Activated CD4-positive, alpha-beta T cell treated with anti-CD3 and anti-CD28 coated beads, Interleukin-10, Interleukin-2, amounts not matched to agents 100 ng/mL and 50 ng/mL, durations not matched to agents 16 hours and 8 hours (primary cell): ENCODE results near the gene IL5.
A peak's percentile ranks its signal among the peaks of the same experiment; 100 is the strongest.

Source experiments
- DNase-seq: peaks from one replicate; pipeline ENCODE4 v3.0.0-alpha.2; 2020

Gene IL5

DNA sequence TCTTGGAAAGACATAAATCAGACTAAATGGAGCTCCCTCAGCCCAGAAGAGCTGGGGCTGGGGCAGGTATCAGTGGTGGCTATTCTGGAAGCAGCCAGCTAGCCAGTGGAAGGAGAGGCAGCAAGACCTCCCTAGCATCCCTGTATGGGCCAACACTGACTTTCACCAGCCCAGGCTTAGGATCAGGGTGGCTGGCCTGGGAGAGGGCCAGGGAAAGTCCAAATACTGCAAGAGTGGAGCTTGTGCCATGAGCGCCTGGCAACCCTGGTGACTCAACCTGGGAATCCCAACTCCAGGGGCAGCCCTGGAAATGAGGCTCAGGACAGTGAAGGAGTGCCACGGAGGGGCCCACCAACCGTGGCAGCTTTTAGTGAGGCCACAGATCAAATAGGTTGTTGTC lies 45.2 kb downstream of the IL5 start:
- DNase-seq: no peak

DNA sequence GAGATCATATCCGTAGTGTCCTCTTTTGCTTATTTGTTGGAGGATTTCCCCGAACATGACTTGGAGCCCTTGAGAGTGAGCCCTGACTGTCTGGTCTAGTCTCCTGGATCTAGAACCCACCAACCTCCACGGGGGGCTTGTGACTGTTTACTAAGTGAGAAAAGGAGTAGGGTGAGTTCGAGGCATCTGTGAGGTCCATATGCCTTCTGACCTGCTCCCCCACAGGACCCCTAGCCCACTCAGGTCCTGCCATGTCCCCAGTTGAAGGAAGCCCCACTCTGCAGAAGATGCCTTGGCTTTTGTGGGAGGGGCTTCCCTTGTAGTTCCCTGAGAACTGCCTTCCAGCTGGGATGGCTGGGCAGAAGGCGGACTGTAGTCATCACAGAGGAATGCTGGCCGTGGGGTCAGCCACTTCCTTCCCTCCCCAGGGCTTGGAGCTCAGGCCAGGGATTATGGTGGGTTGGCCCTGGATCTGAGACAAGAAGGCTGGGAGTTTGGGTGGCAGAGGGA lies 45.8 kb downstream of the IL5 start:
- DNase-seq: no peak

DNA sequence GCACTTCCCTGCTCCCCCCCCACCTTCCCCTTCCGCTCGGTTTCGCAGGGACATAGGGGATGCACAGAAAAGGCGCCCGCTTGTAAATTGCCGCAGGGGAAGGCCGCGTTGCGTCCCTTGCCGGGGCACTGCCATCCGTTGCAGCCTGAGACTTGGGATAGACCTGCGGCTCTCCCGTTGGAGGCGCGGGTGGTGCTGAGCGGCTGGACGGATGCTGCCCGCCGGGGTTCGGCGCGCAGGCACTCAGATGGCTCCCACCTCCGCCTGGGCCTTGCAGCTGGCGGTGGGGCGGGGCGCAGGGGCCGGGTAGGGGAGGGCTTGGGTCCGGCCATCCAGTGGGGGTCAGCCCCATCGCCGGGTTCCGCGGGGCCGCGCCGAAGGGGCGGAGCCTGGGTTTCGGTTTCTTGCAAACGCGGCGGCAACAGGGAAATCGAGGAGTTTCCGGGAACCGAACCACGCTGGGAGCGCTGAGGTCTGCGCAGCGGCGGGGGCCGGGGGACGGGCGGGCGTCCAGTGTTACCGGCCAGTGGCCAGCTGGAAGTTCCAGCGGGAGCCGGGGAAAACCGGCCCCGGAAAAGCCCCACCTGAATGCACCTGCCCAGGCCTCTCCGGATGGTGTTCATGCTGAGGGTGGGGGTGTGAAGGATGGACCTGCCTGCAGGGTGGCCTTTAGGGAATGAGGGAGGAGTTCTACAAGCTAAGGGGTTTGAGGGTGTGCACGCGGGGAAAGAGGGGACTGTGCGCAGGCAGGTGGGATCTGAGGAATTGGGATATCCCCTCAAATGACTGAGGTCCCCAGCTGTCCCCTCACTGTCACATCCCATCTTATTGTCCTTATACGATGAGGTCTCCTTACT lies 46.5 kb downstream of the IL5 start:
- DNase-seq: peak; percentile 86

DNA sequence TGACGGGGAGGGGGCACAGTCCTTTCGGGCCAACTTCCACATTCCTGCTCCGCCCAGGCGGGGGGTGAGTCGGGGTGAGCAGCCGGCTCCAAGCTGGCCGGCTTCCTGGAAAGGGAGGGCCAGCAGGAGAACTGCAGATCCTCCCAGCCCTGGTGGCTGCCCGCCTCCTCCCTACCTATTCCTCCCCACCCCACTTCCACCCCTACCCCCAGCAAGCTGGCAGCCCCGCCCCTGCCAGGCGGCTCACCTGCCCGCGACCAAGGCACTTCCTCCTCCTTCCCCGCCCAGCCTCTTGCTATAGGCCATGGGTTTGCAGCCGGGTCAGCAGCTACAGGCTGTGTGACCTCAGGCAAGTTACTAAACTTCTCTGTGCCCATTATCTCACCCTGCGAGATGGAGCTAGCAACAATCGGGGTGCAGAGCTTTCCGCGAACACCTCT lies 47.1 kb downstream of the IL5 start:
- peak; percentile 96 for DNase-seq

DNA sequence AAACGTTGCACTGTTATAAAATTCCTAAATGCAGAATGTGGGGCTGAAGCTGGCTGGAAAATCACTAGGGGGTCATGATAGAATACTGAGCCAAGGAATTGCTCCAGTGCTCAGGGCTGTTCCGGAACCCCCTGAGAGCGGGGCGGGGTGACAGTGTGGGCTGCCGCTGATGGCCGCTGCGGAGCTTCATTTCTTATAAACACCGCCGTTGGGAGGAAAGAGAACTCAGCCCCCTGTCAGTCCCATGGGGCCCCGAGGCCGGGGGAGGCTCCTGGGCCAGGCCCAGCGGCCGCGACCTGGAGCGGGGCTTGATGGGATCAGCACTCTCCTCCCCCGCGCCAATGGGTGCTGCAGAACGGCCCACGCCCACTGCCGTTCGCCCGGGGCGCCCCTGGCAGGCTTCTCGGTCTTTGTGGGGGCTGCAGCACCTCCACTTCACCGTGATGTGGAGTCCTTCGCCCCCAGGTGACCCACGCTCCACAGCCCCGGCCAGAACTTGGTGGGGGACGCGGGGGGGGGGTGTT lies 47.6 kb downstream of the IL5 start:
- peak; percentile 85 for DNase-seq

GRCh38 chr5:132493821-132494220 lies 49.5 kb downstream of the IL5 start:
- DNase-seq: no peak

DNA sequence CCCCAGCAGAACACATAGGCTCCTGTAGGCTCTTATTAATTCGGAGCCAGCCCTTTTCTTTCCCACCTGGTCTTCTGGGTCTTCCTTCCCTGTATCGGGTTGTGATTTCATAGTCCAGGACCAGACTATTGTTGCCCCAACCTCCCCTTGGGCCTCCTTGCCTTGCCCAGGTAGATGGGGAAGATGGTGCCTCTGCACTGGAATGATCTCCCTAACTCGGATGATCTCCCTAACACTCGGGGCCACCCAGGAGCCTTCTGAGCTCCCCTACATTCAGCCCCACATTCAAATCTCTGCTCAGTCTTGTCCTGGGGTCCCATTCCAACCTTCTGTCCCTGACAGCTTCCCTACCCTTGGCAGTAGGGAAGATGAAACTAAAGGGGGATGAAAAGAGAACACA lies 50.1 kb downstream of the IL5 start:
- no peak for DNase-seq

- DNase-seq: no peak
Measured at GRCh38 chr5:132492386-132493125, 50.8 kb downstream of the IL5 start.
